Effector CD4-positive, alpha-beta T cell (primary cell): ENCODE results near the gene GRM1.

Experiments
- DNase-seq: peaks from one replicate; pipeline ENCODE4 v3.0.0-alpha.2; 2020

Gene GRM1

GRCh38 chr6:146389740-146390139 is 360.9 kb downstream of the GRM1 start:
- no peak for DNase-seq

DNA sequence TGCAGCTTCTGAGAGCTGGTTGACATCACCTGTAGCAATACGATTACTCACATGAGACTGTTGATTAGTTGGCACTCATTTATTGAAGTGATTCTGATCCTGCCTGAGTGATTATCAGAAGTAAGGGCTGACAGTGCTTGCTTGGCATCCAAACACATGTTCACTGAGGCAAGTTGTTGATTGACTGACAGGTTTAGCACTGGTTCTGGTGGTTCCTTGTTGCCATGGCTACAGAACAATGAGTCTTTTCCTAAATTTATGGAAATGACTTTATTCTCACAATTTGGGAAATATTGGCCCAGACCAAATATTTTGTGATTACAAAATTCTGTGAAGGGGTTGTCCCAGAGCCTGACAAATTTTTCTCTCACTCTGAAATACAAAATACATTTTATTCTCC is 368.8 kb downstream of the GRM1 start:
- no peak for DNase-seq

- no peak for DNase-seq
These were observed 373.6 kb downstream of the GRM1 start for GRCh38 chr6:146402476-146402875.

GRCh38 chr6:146408583-146408982 is 379.7 kb downstream of the GRM1 start:
- DNase-seq: no peak

DNA sequence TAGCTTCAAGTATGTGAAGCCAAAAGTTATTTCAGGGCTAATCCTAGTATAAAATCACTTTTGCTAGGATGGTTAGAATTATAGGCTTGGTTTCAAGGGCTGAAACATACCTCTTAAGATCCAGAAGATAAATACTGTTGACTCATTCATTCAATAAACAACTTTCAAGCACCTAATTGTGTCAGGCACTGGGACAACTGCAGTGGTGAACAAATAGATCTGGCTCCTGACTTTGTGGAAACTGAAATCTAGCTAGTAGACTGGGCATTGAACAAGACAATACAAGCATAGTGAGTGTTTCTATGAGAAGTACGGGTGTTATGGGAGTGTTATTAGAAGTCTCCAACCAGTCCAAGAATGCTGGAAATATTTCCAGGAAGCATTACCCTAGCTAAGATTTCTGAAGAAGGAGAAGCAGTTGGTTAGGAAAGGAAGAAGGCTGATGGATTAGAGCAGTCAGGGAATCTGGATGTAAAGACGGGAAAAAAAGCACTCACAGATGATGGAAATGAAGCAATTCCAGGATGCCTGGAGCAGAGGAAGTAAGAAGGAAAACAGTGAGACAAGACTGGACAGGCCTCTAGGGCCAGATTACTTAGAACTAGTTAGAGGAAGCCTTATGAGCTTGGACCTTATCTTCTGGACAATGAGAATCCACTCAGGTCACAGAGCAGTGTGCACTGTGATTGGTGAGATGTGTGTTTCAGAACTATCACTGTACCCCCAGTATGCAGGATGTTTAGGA is 382.2 kb downstream of the GRM1 start:
- DNase-seq: no peak

DNA sequence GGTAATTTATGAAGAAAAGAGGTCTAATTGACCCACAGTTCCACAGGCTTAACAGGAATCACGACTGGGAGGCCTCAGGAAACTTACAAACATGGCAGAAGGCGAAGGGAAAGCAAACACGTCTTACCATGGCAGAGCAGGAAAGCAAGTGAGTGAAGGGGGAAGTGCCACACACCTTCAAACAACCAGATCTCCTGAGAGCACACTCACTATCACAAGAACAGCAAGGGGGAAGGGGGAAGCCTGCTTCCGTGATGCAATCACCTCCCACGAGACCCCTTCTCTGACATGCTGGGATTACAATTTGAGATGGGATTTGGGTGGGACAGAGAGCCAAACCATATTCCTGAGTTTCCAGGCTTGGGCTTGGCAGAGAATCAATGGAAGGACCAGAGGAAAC is 390.7 kb downstream of the GRM1 start:
- DNase-seq: no peak

- no peak for DNase-seq
These were observed 391.4 kb downstream of the GRM1 start for GRCh38 chr6:146420255-146420654.

DNA sequence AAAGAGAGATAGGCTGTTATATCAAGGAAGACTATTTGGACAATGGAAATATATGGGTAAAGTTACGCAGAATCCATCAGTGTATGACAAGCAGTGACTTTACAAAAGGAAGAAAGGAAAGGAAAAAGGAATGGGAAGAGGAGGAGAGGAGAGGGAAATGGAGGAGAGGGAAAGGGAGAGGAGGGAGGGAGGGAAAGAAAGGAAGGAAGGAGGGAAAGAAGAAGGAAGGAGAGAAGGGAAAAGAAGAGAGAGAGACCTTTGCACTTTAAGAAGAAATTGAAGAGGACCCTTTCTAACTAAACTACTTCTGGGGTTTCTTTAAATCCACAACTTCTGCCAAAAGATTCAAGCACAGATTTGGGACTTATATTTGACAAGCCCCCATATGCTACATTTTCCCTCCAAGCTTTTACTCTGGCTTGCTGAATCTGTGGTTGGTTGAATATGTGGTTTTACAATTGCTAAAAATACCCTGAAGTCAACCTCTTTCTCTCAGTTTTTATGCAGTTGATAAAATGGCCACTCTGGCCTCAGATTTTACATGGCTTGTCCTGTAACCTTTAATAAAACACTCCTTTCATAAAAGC is 394.0 kb downstream of the GRM1 start:
- no peak for DNase-seq

GRCh38 chr6:146423452-146423851 is 394.6 kb downstream of the GRM1 start:
- DNase-seq: no peak

DNA sequence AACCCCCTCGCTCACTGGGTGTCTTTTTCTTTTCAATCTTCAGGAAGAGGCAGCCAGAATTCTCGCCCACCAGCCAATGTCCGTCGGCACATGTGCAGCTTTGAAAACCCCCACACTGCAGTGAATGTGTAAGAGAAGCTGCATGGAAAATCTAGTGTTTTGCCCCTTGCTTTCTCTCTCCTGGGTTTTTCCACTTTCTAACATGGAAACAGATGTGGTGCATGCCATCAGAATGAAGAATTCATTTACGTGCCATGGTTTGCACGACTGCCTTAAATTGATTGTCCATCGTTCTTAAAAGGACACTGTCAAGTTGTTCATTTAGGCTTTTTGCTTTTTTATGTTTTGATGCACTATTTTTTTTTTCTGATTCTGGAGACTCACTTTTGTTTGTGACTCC is 397.7 kb downstream of the GRM1 start:
- no peak for DNase-seq

GRCh38 chr6:146429831-146430230 is 401.0 kb downstream of the GRM1 start:
- DNase-seq: no peak

- DNase-seq: no peak
These were observed 405.2 kb downstream of the GRM1 start for GRCh38 chr6:146433881-146434731.

- DNase-seq: no peak
These were observed 406.0 kb downstream of the GRM1 start for GRCh38 chr6:146434732-146435390.

DNA sequence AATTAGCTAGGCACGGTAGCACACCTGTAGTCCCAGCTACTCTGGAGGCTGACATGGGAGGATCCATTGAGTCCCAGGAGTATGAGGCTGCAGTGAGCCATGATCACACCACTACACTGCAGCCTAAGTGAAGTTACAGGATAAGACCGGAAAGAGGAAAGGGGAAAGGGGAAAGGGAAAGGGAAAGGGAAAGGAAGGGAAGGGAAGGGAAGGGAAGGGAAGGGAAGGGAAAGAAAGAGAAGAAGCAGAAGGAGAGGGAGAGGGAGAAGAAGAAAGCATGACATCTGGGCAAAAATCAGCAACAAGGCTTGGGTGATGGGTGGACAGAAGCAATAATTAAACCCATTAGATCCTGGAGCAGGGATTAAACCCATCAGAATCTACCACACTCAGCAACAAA is 413.0 kb downstream of the GRM1 start:
- no peak for DNase-seq

DNA sequence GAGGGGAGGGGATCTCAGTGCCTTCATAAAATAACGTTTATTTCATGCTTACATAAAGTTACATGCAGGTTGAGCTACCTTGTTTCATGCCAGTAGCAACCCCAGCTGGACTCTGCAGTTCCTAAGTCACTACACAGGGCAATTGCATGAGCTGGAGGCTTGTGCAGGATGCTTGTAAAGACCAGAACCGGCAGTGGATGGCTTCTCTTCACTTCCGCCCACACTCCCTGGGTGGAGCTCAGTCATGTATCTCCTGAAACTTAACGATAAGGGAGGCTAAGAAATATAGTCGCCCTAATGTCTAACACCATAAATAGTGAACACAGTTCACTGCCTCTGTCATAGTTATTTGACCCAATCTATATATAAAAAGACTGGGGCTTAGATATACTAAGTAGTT is 415.3 kb downstream of the GRM1 start:
- no peak for DNase-seq

GRCh38 chr6:146445233-146445632 is 416.4 kb downstream of the GRM1 start:
- DNase-seq: no peak

GRCh38 chr6:146456886-146457285 is 428.0 kb downstream of the GRM1 start:
- no peak for DNase-seq

DNA sequence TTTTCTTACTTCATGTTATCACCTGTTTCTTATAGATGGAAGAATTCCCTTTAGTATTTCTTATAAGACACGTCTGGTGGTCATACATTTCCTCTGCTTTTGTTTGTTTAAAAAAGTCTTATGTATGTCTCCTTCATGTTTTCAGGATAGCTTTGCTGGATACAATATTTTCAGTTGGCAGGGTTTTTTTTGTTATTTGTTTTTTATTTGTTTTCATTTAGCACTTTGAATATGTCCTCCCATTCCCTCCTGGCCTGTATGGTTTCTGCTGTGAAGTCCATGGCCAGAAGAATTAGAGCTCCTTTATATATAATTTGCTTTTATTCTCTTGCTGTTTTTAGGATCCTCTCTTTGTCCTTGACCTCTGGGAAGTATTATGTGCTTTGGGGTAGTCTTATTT is 432.1 kb downstream of the GRM1 start:
- no peak for DNase-seq

DNA sequence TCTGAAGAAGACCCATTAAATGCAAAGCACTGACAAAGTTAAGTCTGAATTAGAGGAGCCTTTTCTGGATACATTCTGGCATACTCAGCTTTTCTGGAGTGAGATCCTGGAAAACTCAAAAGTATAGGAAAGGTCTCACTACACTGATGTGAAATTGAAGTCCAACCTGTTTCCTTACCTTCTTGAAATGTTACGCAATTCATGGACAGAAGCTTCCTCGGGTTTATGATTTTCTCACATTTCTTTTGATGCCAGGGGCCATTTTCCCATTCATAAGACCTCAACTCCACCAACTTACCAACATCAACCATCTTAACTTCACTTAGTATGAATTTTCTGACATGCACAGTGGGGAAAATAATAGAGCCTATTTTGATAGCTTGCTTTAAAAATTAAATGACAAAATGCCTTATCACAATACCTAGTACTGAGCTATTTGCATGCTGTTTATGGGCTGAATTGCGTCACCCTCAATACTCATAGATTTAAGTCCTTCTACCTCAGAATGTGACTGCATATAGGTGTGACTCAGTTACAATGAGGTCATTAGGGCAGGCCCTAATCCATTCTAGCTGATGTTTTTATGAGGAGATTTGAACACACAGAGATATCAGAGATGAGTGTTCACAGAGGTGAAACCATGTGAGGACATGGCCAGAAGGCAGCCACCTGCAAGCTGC is 441.4 kb downstream of the GRM1 start:
- no peak for DNase-seq

DNA sequence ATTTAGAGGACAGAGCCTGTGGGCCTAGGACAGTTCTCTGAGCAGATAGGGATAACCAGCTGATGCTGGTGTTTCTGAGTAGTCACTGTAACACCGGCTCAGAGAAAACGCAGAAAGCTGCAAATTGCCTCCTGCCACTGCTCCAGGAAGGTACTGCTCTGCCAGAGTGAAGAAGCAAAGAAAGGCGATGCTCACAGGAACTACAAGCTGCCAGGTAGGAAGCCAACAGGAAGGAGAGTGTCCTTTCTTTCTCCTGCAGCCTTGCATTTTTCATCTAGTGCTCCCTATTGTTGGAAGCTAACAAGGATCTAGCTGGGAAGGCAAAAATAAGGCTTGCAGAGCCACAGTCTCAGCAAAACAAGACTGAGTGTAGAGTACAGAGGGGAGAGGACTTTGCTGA is 444.1 kb downstream of the GRM1 start:
- DNase-seq: no peak

- no peak for DNase-seq
These were observed 452.7 kb downstream of the GRM1 start for GRCh38 chr6:146481527-146481926.

DNA sequence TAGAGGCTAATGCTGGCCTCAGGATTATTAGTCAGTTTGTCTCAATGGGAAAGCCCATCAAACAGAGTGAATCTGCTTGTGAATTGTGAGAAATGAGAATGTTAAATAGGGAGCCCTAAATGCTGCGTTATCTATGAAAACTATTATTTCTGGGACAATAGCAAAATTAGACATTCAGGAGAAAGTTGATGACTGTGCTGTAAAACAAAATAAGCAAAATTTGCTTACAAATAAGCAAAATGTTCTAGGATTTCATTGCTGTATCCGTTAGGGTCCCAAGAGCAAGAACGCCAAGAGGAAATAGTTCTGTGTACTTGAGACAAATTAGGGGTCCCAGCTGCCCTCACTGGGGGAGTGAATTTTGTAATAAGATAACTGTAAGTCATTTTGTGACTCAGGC is 455.5 kb downstream of the GRM1 start:
- DNase-seq: no peak
